Endothelial cell of umbilical vein (primary cell): ENCODE measurements around the gene MAPK11.

Experiments
- POLR2AphosphoS5 ChIP-seq: IDR thresholded peaks from 2 replicates; pipeline ENCODE4 v1.6.1; 2012; ENCODE audit warnings: low read depth, mild to moderate bottlenecking, control low read depth, low read length, moderate library complexity; ENCODE audit not compliant: insufficient read depth
- TF ChIP-seq, protein P1 (sequence below): IDR thresholded peaks from 2 replicates; pipeline ENCODE4 v1.6.1; 2011; ENCODE audit not compliant: insufficient read depth, insufficient read length

DNA sequence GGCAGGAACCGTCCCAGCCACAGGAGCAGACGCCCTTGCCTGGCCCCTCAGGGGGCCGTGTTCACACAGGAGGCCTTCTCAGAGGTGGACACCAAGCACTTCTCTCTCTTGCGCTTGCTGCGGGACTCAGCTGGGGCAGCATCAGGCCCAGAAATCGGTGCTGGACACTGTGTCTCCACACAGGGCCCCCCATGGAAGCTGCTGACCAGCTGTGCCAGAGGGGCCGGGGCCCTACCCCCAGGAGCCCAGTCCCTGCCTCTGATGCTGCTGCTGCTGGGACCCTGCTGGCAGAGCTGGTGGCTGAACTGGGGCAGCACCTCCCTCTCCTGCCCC is 33.3 kb upstream of the MAPK11 start:
- no peak for TF ChIP-seq POLR2AphosphoS5
- TF ChIP-seq, protein P1, sequence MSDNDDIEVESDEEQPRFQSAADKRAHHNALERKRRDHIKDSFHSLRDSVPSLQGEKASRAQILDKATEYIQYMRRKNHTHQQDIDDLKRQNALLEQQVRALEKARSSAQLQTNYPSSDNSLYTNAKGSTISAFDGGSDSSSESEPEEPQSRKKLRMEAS: no peak
